Ureter (tissue), 1 donor: ENCODE measurements around the gene TRIP12. TPM values are rescaled to one million over a fixed set of nuclear protein-coding genes. Genes with fewer than 3 reads are reported as not detected.
"Not testable (repeated sequence)": the region's sequence is repeated elsewhere in the genome, so short reads cannot be mapped to it uniquely, and the experiment has no call there.

Experiments used
- DNase-seq: peaks from one replicate; pipeline ENCODE4 v3.0.0-alpha.2; 2020; ENCODE audit warnings: low spot score
- total RNA-seq: library from RNA; stranded (reverse); gene quantifications from one replicate; pipeline ENCODE4 v1.2.4, GENCODE V29; 2023
- donor health status: DM: yes; HTN: yes; CAD: no.

The TRIP12 gene
- total RNA-seq, 1 donor from 2014 or later, result 284 TPM

GRCh38 chr2:229920011-229920641 is 1.7 kb downstream of the TRIP12 start:
- no peak for DNase-seq

DNA sequence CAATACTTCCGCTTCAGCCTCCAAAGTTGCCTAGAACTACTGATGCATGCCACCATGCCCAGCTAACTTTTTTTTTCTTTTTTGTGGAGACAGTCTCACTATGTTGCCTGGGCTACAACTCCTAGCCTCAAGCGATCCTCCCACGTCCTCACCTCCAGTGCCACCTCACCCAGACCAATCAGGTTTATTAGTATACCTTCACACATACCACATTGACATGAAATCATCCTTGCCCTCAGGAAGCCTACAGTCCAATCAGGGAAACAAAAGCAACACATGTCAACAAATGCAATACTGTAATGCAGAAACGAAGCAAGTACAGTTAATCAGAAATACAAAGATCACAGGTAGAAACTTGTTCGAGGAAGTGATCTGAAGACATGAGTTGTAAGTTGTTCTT is 4.0 kb downstream of the TRIP12 start:
- DNase-seq, result no peak

GRCh38 chr2:229914171-229914570 is 7.6 kb downstream of the TRIP12 start:
- no peak for DNase-seq

GRCh38 chr2:229910832-229911412 is 10.9 kb downstream of the TRIP12 start:
- DNase-seq, result no peak

- DNase-seq, result no peak
These were observed 11.5 kb downstream of the TRIP12 start for GRCh38 chr2:229910147-229910831.

DNA sequence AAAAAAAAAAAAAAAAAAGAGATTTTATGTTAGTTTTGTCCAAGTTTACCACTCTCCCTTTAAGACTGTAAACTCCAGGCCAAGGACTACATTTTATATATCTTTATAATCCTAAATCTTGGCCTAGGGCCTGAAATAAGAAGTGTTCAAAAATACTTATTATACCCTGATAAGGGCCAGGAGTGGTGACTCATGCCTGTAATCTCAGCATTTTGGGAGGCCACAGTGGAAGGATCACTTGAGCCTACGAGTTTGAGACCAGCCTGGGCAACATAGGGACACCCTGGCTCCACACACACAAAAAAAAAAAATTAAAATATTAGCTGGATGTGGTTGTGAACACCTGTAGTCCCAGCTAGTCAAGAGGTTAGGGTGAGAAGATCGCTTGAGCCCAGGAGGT is 12.7 kb downstream of the TRIP12 start:
- DNase-seq, result no peak

GRCh38 chr2:229905601-229906000 is 16.2 kb downstream of the TRIP12 start:
- no peak for DNase-seq

- no peak for DNase-seq
These were observed 18.8 kb downstream of the TRIP12 start for GRCh38 chr2:229903037-229903436.

GRCh38 chr2:229901819-229902218 is 20.0 kb downstream of the TRIP12 start:
- no peak for DNase-seq

- DNase-seq, result not testable (repeated sequence)
These were observed 21.3 kb downstream of the TRIP12 start for GRCh38 chr2:229900514-229900913.

GRCh38 chr2:229900012-229900411 is 21.8 kb downstream of the TRIP12 start:
- DNase-seq, result no peak

DNA sequence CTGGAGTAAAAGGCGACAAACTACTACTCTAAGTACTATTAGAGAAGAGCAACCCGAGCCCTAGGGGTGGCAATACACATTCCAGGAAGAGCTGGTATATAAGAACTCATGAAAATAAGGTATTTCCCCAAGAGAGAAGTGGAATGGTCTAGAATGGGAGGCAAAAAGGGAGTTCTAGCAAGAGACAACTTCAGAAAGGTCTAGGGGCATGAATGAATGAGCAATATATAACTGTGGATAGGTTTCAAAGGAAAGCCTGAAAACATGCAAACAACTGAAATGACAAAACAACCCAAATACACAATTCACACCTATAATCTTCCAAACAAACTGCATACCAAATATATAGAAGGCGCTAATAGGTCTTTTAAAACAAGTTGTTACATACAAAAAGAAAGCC is 22.2 kb downstream of the TRIP12 start:
- no peak for DNase-seq

DNA sequence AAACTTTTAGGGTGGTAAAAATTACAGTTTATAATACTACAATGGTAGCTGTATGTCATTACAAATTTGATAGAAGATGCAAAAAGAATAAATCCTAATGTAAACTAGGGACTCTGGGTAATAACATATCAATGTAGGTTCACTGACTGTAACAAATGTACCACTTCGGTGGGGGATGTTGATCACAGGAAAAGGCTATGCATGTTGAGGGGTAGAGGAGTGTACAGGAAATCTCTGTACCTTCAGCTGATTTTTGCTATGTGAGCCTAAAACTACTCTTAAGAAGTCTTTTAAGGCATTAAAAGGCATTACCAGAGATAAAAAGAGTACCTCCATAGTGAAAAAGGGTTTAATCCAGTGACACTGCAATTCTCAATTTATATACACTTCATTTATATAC is 25.0 kb downstream of the TRIP12 start:
- DNase-seq, result no peak

DNA sequence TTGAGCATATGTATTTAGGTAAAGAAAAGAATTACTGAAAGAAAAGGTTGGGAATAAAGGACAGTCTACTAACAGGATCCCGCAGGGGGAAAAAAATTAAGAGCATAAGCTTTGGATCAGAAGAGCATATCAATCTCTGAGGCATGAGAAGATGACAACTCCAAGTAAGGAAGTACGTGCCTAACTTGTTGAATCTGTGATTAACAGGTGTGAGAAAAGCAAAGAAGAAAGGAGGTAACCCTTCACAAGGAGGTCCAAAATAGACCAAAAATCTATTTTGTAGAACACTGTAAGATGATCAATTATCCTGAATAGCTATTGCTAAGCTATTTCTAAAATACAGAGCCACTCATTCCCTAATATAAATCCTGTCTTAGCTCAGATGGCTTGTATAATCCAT is 32.8 kb downstream of the TRIP12 start:
- no peak for DNase-seq

- no peak for DNase-seq
These were observed 33.8 kb downstream of the TRIP12 start for GRCh38 chr2:229888031-229888430.

- no peak for DNase-seq
These were observed 34.4 kb downstream of the TRIP12 start for GRCh38 chr2:229887441-229887840.

GRCh38 chr2:229884775-229885699 is 36.8 kb downstream of the TRIP12 start:
- no peak for DNase-seq

GRCh38 chr2:229882583-229882982 is 39.2 kb downstream of the TRIP12 start:
- no peak for DNase-seq

- no peak for DNase-seq
These were observed 40.8 kb downstream of the TRIP12 start for GRCh38 chr2:229880892-229881586.

GRCh38 chr2:229879191-229879950 is 42.4 kb downstream of the TRIP12 start:
- no peak for DNase-seq

- DNase-seq, result no peak
These were observed 46.3 kb downstream of the TRIP12 start for GRCh38 chr2:229875549-229875948.
